Right kidney (tissue), 1 donor: ENCODE measurements around the gene TKTL1.
"Not testable (repeated sequence)": the region's sequence is repeated elsewhere in the genome, so short reads cannot be mapped to it uniquely, and the experiment has no call there.

Experiments used
- DNase-seq: peaks from one replicate; pipeline ENCODE4 v3.0.0-alpha.2; 2016

The TKTL1 gene

DNA sequence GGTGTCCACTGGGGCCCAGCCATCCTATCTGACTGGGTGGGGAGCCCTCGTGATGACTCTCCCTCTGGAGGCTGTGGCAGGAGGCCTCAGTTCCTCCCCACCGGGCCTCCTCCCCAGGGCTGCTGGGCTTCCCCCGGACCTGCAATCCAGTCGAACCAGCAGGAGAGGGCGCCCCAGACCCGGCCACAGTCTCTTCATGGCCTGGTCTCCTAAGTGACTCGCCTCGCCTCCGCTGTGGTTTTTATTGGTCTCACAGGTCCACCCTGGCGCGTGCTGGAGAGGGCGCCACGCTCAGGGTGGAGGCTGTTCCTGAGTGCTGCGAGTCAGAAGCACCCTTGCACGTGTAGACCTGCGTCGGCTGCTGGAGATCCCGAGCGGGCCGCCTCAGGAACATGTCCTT lies 48.0 kb downstream of the TKTL1 start:
- DNase-seq = not testable (repeated sequence)

DNA sequence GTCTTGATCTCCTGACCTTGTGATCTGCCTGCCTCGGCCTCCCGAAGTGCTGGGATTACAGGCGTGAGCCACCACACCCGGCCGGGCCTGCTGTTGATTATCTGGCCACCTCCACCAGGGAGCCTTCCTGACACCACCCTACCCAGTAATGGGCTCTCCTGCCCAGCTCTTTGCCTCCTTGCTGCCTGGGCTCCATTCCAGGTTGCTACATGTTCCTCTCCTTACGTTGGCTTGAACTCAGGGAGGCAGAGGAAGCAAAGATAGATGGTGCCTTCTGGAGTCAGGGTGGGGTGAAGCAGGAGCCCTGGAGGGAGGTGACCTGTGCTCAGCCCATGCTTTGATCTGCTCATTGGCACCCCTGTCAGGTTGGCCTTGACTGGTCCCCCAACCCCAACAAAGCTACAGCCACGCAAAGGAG lies 52.5 kb downstream of the TKTL1 start:
- DNase-seq = no peak

DNA sequence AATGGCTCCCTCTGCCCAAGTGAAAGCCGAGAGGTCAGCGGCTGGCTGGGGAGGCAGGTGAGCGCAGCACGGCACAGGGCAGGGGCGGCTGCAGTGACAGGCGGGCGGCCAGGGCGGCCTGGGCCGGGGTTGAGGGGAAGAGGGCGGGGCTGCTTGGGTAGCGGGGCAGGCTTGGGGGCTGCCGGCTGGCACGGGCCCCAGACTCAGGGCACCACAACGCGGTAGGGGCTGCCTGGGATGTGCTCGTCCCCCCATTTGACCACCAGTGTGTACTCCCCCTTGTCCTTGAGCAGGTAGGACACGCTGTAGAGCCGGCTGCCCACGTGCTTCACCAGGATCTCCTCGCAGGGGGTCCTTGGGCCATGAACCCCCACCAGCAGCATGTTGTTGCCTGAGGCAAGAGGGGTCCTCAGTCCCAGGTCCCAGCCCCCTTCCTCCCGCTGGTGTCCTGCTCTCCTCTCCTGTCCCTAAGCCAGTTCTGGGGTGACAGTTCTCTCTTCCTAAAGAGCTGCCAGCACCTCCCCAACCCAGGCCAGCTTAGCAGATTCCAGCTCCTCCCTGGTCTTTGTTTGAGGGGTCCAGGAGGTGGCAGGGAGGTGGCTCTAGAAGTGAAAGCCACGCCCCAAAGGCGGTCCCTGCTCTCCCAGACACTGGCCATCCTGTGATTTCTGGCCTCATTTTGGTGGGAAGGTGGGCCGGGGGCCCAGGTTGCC lies 53.2 kb downstream of the TKTL1 start:
- DNase-seq = no peak

DNA sequence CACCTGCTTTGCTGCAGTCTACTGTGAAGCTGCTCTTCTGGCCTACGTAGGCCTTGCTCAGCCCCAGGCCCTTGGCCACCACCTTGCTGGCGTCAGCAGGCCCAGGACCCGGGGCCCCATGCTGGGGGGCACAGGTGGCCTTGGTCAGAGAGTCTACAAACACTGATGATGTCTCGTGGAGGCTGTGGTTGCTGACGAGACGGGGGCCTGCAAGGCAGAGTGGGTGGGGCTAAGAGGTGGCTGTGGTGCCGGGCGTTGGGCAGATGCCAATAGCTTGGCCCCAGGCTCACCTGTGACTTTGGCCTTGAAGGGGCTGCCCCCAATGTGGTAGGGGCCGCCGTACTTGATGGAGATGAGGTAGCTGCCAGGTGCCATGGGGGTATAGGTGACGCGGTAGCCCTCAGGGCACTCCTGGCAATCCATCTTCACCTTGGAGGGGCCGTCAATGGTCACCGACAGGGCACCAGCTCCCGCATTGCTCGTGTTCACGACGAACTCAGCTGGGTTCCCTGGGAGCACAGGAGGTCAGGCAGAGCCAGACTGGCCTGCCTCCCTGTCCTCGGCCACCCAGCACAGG lies 53.9 kb downstream of the TKTL1 start:
- no peak for DNase-seq

DNA sequence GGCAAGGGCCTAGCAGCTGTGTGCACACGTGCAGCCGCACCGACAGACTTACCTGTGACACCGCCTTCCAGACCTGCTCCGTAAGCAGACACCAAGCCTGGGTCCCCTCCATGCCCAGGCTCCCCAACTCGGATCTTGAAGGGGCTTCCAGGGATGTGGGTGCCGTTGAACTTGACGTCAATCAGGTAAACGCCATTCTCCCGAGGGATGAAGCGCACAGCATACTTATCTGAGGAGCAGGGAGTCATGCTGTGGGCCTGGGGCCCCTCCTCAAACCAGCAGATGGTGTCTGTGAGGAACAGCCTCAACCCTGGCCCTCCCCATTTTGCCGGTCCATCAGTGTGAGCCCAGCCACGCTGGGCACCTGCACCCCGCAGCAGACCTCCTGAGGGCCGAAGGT lies 54.4 kb downstream of the TKTL1 start:
- DNase-seq = no peak

DNA sequence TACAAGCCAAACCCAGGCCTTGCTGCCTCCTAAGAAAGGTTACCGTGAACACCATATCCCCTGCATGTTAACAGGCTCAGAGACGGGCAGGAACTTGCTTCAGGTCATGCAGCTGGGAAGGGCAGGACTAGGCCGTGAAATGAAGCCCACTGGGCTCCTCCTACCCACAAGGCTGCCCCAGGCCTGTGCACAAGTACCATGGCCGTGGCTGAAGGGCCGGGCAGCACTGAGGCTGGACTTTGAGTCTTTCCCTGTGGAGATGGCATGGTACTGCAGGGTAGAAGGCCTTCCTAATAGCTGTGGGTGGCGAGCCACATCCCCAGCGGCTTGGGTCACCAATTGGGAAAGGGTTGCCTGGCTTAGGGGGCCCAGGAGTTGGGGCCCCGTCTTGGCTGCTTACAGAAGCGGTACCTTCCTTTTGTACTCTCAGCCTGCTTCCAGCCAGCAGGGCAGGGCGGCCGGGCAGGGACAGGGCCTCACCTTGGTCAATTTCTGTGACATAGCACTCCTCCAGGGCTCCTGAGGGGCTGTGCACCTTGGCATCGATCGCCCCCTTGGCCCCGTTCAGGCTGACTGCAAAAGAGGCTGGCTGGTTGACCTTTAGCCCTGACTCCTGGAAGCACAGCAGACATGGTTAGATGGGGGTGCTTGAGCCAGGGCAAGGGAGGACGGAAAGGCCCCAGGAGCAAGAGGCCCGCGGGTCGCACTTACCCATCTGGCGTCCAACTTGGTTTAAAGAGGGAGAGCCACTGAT lies 55.0 kb downstream of the TKTL1 start:
- DNase-seq = no peak

DNA sequence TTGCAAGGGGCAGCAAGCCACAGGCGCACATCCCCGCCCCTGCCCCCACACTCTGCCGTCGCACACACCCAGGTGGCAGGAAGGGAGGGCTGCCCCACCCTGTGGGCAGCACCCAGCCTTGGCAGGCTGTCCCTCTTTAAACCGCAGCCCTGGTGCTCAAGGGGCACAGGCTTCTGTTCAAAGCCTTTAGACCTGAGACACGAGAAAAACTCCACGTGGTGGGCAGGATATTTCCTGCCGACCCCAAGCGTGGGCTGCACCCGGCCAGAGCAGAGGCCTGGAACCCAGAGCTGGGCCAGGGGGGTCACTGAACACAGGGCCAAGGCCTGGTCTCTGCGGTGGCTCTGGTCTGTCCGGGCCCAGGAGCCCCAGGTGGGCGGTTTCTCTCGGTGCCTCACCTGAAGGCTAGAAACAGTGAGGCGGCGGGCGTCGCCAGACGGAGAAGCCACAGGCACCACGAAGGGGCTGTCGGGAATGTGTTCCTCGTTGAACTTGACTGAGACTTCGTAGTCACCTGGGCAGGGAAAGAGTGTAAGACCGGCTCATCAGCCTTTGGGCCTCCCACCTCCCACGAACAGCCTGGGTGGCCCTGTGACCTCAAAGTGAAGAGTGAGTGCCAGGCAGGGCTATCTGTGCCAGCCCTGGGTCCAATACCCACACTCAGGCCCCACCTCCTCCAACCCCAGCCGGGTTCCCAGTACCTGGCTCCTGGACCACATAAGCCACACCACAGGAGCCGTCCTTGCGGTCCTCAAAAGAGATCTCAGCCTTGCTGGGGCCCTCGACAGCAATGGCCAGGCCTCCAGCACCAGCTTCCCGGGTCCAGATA lies 55.8 kb downstream of the TKTL1 start:
- no peak for DNase-seq

DNA sequence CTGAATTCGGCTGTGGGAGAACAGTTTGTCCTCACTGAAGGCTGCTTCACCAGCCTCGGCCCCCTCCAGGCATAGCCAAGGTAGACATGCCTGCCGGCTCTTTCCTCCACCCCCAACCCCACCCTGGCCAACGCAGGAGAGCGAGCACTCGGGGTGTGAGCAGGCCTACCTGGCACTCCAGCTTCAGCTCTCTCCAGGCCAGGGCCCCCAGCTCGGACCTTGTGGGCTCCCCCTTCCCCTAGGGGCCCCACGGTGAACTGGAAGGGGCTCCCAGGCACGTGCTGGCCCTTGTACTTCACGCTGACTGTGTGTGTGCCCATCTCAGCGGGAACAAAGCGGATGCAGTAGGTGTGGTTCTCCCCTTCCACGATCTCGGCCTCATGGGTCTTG lies 56.4 kb downstream of the TKTL1 start:
- no peak for DNase-seq

DNA sequence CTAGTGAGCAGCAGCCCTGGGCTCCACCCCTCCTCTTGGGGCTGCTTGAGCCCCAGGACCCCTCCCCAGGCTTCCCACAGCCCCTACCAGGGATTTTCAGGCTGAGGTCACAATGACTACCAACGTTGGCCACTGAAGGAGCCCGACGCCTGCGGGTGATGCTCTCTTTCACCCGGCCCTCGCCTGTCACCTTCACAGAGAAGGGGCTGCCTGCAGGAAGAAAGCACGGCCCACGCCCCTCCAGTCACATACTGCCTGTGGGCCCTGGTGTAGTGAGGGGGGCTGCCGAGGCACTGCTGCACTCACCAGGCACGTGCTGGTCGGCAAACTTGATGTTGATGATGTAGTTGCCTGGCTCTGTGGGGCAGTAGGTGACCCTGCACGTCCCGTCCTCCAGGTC lies 56.9 kb downstream of the TKTL1 start:
- DNase-seq = no peak

DNA sequence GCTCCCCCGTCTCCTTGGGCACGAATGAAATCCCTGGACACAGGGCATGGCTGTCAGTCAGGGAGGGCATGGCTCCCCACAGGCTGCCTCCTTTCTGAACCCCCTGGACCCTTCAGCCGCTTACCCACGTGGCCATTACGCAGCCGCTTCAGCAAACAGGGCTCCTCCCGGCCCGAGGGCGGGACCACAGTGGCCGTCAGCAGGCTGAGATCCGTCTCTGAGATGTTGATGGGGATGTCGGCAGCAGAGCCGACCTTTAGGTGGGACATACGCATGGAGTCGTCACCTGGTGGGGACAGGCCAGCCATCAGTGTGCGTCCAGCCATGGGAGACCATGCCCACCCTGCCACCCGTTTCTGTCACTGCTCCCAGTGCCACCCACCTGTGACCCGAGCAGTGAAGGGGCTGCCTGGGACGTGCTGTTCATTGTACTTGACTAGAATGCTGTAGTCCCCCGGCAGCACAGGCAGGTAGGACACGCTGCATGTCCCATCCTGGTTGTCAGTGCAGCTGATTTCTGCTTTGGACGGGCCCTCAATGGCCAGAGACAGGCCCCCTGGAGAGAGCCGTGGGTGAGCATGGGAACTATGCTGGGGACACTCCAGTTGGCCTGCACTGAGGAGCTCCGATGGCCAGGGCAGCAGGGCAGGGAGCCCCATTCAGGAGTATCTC lies 57.7 kb downstream of the TKTL1 start:
- DNase-seq = no peak

DNA sequence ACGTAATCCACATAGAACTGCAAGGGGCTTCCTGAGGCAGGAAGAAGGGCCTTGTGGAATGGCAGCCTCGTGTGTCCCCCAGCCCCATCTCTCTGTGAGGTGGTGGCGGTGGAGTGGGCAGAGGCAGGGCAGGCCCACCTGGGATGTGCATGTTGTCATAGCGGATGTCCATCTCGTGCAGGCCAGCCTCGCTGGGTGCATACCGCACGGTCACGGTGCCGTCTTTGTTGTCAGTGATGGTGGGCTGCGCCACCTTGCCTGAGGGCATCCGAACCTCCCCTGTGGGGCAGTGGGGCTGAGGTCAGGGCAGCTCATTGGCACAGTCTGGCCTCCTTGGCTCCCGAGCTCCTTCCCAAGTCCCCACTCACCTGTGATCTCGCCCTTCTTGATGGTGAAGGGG lies 58.4 kb downstream of the TKTL1 start:
- no peak for DNase-seq

DNA sequence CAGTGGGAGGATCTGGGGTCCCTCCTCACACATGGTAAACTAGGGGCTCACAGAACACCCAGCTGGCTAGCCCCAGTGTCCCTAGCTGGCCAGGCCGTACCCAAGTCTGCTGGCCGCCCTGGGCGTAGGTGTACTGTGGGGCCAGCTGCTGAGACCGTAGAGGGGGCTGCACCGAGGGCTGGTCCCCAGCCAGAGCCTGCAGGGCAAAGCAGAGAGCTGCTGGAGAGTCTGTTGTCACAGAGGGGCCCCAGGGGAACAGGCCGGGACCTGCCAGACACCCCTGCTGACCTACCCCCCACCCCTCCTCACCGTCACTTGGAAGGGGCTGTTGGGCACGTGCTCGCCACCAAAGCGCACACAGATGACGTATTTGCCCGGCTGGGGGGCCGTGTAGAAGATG lies 58.9 kb downstream of the TKTL1 start:
- DNase-seq = no peak

DNA sequence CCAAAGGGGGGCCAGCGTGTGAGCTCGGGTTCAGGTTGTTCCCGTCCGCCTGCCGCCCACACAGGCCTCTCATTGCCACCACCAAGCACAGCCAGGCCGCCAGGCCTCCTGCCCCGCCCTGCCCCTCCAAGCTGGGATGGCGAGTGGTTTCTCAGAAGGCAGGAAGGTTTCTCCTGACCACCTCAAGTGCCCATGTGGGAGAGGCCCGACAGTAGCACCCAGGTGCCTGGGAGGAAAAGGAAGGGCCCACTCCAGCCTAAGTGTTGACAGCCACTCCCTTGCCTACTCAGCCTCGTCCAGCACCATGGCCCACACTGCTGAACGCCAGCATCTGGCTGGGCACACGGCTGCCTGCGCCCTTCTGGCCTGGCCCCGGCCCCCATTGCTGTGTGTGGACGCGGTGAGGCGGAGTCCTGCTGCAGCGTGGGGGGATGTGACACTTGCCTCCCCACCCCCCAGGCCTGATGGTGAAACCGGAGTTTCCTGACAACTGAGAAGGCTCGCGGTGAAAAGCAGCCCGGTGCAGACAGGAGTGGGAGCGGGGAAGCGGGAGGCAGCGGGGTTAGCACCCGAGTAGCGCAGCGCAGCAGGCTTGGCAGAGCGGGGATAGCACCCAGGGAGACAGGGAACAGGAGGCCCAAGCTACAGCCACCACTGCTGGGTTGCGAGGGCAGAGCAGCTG lies 59.6 kb downstream of the TKTL1 start:
- DNase-seq = no peak

DNA sequence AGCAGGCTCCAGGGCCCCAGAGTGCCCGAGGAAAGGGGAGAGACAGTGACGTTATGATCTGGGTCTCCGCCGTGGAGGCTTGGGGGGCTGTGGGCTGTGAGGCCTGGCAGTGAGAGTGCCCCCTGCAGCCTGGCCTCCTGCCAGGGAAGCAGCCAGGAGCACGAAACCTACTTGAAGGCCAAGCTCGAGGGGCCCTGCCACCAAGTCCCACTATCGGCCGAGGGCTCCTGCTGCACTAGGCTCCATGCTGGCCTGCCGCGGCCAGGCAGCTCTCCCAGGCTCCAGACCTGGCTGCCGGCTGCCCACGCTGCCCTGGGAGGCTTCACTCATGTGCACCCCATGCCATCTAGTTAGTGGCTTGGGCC lies 60.2 kb downstream of the TKTL1 start:
- no peak for DNase-seq

DNA sequence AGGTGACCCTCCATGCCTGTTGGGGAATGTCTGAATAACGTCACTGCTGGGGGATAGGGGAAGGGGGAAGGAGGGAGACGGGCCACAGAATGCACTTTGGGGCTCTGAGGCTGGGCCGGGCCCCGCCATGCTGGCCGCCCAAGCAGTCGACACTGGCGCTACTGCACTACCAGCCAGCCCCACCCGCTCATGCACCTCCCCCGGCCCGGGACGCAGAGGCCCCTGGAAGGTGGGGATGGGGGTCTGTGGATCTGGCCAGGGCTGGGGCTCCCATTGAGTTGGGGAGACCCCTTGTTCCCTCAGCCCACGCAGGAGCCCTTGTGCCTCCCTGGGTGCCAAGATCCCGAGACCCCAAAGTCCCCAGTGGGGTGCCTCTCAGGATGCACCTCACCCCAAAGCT lies 61.0 kb downstream of the TKTL1 start:
- no peak for DNase-seq

DNA sequence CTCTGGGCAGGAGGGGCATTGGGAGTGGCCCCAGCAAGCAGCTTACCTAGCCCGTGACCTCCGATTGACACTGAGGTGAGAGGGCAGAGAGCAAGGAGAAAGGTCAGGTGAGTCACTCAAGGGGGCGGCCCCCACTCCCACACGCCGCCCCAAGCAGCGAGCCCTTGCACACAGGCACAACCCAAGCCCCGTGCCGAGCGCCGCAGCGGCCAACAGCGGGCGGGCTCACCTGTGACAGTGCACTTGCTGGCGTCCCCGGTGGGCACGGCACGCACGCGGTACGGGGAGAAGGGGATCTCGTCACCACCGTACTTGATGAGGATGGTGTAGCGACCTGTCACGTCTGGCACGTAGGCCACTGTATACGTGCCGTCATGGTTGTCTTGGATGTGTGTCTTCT lies 61.6 kb downstream of the TKTL1 start:
- no peak for DNase-seq

DNA sequence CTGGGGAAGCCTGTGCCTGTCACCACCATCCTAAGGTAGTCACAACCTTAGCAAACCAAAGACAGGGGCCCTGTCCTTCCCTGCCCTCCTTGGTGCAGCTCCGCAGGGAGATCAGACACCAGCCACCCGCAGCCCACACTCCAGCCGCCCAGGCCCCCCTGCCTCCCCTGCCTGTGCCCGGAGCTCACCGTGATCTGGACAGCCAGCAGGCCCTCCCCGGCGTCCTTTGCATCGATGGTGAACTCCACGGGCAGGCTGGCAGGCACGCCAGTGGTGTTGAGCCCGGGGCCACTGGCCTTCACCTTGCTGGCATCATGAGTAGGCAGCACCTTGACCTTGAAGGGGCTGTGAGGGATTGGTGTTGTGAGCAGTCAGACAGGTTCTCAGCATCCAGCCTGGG lies 62.4 kb downstream of the TKTL1 start:
- no peak for DNase-seq

DNA sequence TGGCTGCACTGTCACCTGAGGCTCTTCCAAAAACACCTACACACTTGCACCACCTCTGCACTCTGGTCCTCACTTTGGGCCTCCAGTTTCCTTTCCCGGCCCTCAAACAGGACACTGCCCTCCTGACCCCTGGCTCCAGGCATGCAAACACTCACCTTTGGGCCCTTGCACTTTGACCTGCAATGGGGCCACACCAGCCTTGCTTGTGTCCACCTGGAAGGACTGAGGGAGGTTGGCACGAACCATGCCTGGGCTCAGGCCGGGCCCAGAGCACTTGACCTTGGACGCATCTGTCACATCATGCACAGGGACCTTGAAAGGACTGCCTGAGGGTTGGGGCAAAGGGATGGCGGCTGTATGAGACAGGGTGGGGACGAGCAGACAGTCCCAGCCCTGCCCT lies 63.2 kb downstream of the TKTL1 start:
- DNase-seq = no peak

DNA sequence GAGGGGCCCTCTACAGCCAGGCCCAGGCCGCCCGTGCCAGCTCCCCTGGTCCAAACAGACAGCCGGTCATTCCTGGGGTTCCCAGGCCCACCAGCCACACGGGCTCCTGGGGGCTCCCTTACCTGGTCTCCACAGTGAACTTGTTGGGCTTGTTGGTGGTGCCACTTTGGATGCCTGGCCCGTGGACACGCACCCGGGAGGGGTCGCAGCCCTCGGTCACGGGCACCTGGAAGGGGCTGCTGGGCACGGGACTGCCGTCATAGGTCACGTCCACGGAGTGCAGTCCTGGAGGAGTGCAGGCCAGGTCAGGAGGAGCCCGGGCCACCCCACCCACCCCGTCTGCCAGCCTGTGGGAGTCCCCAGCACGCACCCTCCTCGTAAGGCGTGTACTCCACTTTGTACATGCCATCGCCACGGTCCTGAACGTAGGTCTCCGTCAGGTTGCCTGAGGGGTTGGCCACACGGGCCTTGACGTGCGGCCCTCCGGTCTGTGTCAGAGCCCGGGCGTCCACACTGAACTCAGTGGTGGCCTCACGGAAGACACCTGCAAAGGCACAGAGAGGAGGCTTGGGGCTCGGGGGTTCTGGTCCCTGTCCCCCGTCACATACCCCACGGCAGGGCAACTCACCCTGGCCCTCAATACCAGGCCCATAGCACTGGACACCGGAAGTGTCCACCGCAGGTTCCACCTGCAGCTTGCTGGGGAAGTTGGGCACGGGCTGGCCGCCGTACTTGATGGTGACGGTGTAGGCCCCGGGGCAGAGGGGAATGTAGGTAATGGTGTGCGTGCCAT lies 64.0 kb downstream of the TKTL1 start:
- no peak for DNase-seq

DNA sequence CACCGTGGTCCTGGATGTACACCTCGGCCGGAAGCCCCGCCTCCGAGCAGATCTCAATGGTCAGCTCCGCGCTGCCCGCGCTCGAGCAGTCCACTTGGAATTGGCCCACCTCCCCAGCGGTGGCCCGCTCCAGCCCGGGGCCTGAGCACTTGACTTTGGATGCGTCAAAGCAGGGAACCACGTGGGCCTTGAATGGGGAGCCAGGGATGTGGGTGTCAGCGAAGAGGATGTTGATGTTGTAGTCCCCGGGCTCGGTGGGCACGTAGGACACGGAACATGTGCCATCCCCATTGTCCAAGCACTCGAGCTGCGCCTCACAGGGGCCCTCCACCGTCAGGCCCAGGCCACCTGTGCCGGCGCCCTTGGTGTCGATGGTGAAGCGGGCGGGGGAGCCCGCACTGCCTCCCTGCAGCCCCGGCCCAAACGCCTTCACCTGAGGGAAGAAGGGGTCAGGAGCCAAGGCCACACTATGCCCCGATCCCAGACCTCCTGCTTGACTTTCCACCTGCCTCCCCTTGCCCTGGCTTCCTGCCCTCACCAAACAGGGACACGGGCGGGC lies 64.6 kb downstream of the TKTL1 start:
- no peak for DNase-seq
